GM12865 (cell line): ENCODE data around the gene NTNG2.

Source experiments
- DNase-seq: peaks from one replicate; pipeline ENCODE4 v3.0.0; 2010; ENCODE audit warnings: low read depth
- H3K4me3 ChIP-seq: 2 replicates; pipeline ENCODE4 v1.5.1; 2011; ENCODE audit warnings: mild to moderate bottlenecking, low read depth, low read length, control low read depth
- TF ChIP-seq, protein P1 (sequence below): IDR thresholded peaks from 2 replicates; pipeline ENCODE4 v1.5.1; 2011; ENCODE audit warnings: low read length, control low read depth, low read depth, inconsistent platforms; ENCODE audit not compliant: insufficient read depth; ENCODE audit errors: missing control alignments

The NTNG2 gene

DNA sequence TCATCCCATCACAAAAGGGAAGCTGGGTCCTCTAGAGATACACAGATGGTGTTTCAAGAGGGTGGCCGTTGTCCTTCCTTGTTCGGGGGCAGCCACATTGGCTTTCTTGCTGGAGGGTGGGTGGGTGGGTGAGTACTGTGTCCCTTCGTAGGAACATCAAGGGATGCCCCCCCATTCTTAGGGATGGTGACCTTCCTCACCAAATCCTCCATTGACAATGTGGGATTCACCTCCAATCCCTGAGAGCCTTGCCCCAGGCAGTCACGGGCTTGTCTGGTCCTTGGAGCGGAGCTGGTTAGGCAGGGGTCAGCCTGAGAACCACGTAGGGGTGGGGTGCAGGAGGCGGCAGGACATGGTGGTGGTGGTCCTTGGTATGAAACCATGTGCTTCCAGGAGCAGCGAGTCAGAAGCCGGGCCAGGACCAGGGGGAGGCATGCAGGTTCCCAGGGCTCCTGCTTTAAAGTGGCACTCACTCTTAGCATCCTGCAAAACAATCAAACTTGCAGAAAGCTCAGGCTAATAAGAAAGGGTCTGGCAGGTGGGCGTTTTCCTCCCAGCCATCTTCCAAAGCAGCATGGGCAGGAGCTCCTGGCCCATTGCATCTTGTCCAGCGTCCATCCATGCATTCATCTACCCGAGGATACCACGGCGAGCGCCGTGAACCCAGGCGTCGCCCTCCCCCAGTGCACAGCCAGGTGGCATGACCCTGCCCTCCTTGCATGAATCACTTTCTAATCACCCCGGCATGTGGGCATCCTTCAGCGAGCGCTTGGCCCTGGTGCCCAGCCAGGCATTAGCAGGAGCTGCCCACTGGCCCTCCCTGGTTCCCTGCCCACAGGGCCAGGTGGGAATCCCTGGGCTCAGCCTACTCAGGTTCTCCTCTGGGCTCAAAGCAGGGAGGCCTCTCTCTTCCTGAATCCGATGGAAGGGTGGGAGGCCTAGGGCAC is 76.4 kb downstream of the NTNG2 start:
- no peak for DNase-seq
- TF ChIP-seq, protein P1, sequence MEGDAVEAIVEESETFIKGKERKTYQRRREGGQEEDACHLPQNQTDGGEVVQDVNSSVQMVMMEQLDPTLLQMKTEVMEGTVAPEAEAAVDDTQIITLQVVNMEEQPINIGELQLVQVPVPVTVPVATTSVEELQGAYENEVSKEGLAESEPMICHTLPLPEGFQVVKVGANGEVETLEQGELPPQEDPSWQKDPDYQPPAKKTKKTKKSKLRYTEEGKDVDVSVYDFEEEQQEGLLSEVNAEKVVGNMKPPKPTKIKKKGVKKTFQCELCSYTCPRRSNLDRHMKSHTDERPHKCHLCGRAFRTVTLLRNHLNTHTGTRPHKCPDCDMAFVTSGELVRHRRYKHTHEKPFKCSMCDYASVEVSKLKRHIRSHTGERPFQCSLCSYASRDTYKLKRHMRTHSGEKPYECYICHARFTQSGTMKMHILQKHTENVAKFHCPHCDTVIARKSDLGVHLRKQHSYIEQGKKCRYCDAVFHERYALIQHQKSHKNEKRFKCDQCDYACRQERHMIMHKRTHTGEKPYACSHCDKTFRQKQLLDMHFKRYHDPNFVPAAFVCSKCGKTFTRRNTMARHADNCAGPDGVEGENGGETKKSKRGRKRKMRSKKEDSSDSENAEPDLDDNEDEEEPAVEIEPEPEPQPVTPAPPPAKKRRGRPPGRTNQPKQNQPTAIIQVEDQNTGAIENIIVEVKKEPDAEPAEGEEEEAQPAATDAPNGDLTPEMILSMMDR, result no peak
- H3K4me3 ChIP-seq, result no peak overlapping the region

DNA sequence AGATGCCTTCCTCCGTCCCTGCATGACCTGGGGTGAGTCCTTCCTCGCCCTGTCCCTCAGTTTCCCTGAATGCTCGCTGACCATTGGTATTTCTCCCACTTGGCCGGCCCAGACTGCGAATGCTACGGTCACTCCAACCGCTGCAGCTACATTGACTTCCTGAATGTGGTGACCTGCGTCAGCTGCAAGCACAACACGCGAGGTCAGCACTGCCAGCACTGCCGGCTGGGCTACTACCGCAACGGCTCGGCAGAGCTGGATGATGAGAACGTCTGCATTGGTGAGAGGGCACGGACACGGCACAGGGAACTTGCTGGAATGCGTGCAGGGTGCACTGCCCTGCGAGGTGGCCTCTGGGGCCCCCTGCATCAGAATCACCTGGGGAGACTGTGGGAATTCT is 77.1 kb downstream of the NTNG2 start:
- DNase-seq, result no peak
- no peak overlapping the region for H3K4me3 ChIP-seq
- TF ChIP-seq, protein P1, result no peak

DNA sequence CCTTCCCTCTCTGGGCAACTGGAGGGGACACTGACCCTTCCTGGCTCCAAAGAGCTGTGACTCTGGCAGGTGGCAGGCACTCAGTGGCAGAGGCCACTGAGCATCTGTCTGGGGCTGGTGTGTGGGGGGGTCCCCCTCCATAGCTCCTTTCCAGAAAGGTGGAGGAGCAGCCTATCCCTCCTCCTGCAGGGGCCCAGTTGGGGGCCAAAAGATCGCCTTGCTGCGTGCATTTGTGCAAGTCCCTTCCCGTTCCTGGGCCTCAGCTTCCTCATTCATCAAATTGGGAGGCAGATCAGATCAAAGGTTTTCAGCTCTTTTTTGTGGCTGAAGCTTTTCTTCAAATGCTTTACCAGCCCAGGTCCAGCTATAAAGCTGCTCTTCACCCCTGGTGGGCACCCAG is 77.7 kb downstream of the NTNG2 start:
- no peak overlapping the region for H3K4me3 ChIP-seq
- TF ChIP-seq, protein P1, result no peak
- DNase-seq, result no peak

DNA sequence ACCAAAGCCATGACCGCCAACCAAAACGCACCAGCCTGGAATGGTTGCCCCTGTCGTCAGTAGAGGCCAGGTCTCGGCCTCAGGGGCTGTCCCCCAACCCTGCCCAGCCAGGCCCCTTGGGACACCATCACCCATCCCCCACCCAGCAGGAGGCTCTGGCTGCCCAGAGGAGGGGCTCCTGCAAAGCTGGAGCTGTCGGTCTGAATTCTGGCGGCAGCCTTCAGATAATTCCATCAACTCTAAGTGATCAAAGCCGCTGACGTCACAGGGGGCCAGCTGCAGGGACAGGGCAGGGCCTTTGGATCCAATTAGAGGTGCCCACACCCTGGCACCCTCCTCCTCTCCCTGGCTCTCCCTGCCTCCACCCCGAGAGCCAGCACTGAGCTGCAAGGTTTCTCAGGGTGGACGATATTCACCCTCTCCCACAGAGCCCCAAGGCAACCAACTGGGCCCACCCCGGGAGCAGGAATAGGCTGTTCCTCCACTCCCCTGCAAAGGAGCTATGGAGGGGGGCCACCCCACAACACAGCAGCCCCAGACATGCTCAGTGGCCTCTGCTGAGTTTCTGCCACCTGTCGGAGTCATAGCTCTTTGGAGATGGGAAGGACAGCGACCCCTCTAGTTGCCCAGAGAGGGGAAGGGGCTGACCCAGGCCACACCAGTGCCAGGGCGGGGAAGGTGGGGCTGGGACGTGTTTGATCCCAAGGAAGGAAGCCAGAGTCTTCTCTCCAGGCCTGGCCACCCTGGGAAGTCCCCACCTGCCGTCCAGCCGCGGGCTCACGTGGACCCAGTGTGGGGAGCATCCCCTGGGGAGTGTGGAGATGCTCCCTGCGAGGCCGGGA is 78.4 kb downstream of the NTNG2 start:
- no peak overlapping the region for H3K4me3 ChIP-seq
- TF ChIP-seq, protein P1, result no peak
- DNase-seq, result no peak

DNA sequence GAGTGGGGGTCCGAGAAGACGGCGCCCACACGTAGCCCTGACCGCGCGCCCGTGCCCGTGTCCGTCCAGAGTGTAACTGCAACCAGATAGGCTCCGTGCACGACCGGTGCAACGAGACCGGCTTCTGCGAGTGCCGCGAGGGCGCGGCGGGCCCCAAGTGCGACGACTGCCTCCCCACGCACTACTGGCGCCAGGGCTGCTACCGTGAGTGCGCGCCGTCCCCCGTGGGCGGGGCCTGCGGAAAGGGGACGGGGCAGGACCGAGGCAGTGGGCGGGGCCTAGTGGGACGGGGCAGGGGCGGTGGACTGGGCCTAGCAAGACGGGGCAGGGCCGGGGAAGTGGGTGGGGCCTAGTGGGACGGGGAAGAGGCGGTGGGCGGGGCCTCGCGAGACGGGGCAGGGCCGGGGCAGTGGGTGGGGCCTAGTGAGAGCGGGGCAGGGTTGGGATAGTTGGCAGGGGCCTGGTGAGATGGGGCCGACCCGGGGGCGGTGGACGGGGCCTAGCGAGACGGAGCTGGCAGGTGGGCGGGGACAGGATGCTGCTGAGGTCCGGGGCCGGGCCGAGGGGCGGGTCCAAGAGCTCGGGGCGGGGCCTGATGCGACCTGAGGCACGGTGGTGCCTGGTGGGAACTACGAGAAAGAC is 79.1 kb downstream of the NTNG2 start:
- TF ChIP-seq, protein P1, result no peak
- H3K4me3 ChIP-seq, result peak overlapping the region; percentile 75
- peak; percentile 97 for DNase-seq

DNA sequence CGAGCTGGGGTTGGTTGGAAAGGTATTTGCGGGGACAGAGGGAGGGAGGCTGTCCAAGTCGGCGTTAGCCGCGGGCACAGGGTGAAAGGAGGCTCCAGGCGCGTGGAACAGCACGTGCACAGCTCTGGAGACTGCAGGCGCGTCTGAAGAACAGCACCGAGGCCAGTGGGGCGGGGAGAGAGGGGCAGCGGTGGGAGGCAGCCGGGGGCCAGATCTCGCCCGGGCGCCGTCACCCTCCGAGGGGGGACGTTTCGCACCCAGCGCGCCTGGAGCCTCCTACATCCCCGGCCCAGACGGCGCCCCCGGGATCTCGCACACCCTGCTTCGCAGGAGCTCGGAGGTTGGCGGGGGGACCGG is 79.6 kb downstream of the NTNG2 start:
- DNase-seq, result no peak
- peak overlapping the region; percentile 75 for H3K4me3 ChIP-seq
- TF ChIP-seq, protein P1, result no peak
